Liver (tissue), 3 donors: Measurements from ENCODE around the gene CTRB1.
"Not testable (repeated sequence)": the region's sequence is repeated elsewhere in the genome, so short reads cannot be mapped to it uniquely, and the experiment has no call there.

Source experiments
- ATF3 ChIP-seq: IDR thresholded peaks from 2 replicates; pipeline ENCODE4 v1.6.1; 2016; ENCODE audit warnings: antibody characterized with exemption
- CTCF ChIP-seq: fragments of 150-350 bp; IDR thresholded peaks from 2 replicates; pipeline ENCODE4 v1.5.1; 2017; ENCODE audit warnings: improper control_type of control experiment, low read depth, low read length; ENCODE audit not compliant: missing input control
- EGR1 ChIP-seq, 2 donors: IDR thresholded peaks; 2 replicates each; pipeline ENCODE4 v1.6.1; 2016 to 2018; ENCODE audit warnings: antibody characterized with exemption in 2 of 2, low read depth in 2 of 2
- GABPA ChIP-seq, 2 donors: IDR thresholded peaks in 1 of 2; conservative IDR thresholded peaks in 1 of 2; 2 replicates each; pipeline ENCODE4 v1.6.1; 2016; ENCODE audit warnings: antibody characterized with exemption in 2 of 2, mild to moderate bottlenecking in 1 of 2, moderate library complexity in 1 of 2
- HNF4G ChIP-seq: IDR thresholded peaks from 2 replicates; pipeline ENCODE4 v1.6.1; 2016; ENCODE audit warnings: antibody characterized with exemption
- JUND ChIP-seq, 2 donors: IDR thresholded peaks; 2 replicates each; pipeline ENCODE4 v1.6.1; 2016; ENCODE audit warnings: antibody characterized with exemption in 2 of 2
- MAX ChIP-seq: IDR thresholded peaks from 2 replicates; pipeline ENCODE4 v1.6.1; 2016; ENCODE audit warnings: antibody characterized with exemption
- NR2F2 ChIP-seq: IDR thresholded peaks from 2 replicates; pipeline ENCODE4 v1.6.1; 2016; ENCODE audit warnings: antibody characterized with exemption
- RAD21 ChIP-seq, 2 donors: IDR thresholded peaks; 2 replicates each; pipeline ENCODE4 v1.6.1; 2016; ENCODE audit warnings: antibody characterized with exemption in 2 of 2, mild to moderate bottlenecking in 2 of 2
- REST ChIP-seq: IDR thresholded peaks from 2 replicates; pipeline ENCODE4 v1.6.1; 2016; ENCODE audit warnings: antibody characterized with exemption, mild to moderate bottlenecking
- RXRA ChIP-seq, 2 donors: IDR thresholded peaks; 2 replicates each; pipeline ENCODE4 v1.6.1; 2017 to 2018; ENCODE audit warnings: antibody characterized with exemption in 2 of 2, mild to moderate bottlenecking in 1 of 2
- TAF1 ChIP-seq: conservative IDR thresholded peaks from 2 replicates; pipeline ENCODE4 v1.6.1; 2016; ENCODE audit warnings: antibody characterized with exemption, mild to moderate bottlenecking
- YY1 ChIP-seq: IDR thresholded peaks from 2 replicates; pipeline ENCODE4 v1.6.1; 2016; ENCODE audit warnings: antibody characterized with exemption, mild to moderate bottlenecking
- ZBTB33 ChIP-seq: IDR thresholded peaks from 2 replicates; pipeline ENCODE4 v1.6.1; 2016; ENCODE audit warnings: antibody characterized with exemption
- donor health status: healthy.
- donor health status: healthy.

- TF ChIP-seq TAF1; CTCF; MAX; YY1; ZBTB33; HNF4G; JUND (IDR thresholded peaks at IDR 0.05); GABPA (IDR thresholded peaks at IDR 0.05 in 1 of 2, conservative IDR thresholded peaks at IDR 0.05 in 1 of 2); RAD21 (IDR thresholded peaks at IDR 0.05); ATF3; EGR1 (IDR thresholded peaks at IDR 0.05; ENCODE audit: low read depth in 2 of 2); RXRA (IDR thresholded peaks at IDR 0.05); REST; NR2F2: not testable (repeated sequence)
These were observed 50.6 kb downstream of the CTRB1 start for GRCh38 chr16:75269358-75269757.
